ENCODE data around the gene ENTREP3.

- TF ChIP-seq CTCF (IDR thresholded peaks at IDR 0.05; ENCODE audit: low read depth, low read length), result no peak
- no peak for TF ChIP-seq EZH2phosphoT487 (IDR thresholded peaks at IDR 0.05; ENCODE audit: low read depth)
Observed at GRCh38 chr1:155245163-155245524, 10.1 kb downstream of the ENTREP3 start.
